SJCRH30 (cell line): ENCODE data around the gene CDR2. TPM values are rescaled to one million over a fixed set of nuclear protein-coding genes. Genes with fewer than 3 reads are reported as not detected.

Source experiments
- DNase-seq, 2 experiments: peaks; one replicate each; pipeline ENCODE4 v3.0.0-alpha.2; 2015 to 2020
- H3K27ac ChIP-seq: fragments of 250-450 bp; sonication (Bioruptor Pico); 2 replicates; pipeline ENCODE4 v1.5.1; 2020; ENCODE audit warnings: mild to moderate bottlenecking, moderate library complexity
- H3K27me3 ChIP-seq: fragments of 250-450 bp; sonication (Bioruptor Pico); 2 replicates; pipeline ENCODE4 v1.5.1; 2020; ENCODE audit warnings: mild to moderate bottlenecking, moderate library complexity
- H3K36me3 ChIP-seq: fragments of 250-450 bp; sonication (Bioruptor Pico); 2 replicates; pipeline ENCODE4 v1.5.1; 2020; ENCODE audit warnings: mild to moderate bottlenecking, moderate library complexity
- H3K4me1 ChIP-seq: fragments of 250-450 bp; sonication (Bioruptor Pico); 2 replicates; pipeline ENCODE4 v1.5.1; 2020; ENCODE audit warnings: mild to moderate bottlenecking, moderate library complexity
- H3K4me3 ChIP-seq: fragments of 250-450 bp; sonication (Bioruptor Pico); 2 replicates; pipeline ENCODE4 v1.5.1; 2020; ENCODE audit warnings: mild to moderate bottlenecking, moderate library complexity
- H3K9me3 ChIP-seq: fragments of 250-450 bp; sonication (Bioruptor Pico); replicated peaks from 2 replicates; pipeline ENCODE4 v1.5.1; 2020; ENCODE audit warnings: mild to moderate bottlenecking, moderate library complexity
- total RNA-seq: library from RNA; depleted of rRNA; stranded (reverse); fragments of >200 nt; shearing (Covaris generic); gene quantifications from 2 replicates; pipeline ENCODE4 v1.2.3, GENCODE V29; 2014

CDR2 gene
- total RNA-seq, 1 experiment from 2014 or later = 20.1 TPM

- Histone ChIP-seq H3K36me3 (peaks cover 13% of the 10 kb centered on the region), H3K27me3 (no peaks in the 10 kb centered on the region), H3K27ac (no peak overlapping the region), H3K4me3 (no peak overlapping the region), H3K9me3 (no peaks in the 10 kb centered on the region), H3K4me1 (no peaks in the 10 kb centered on the region)
- no peak for DNase-seq
These were observed 47.5 kb downstream of the CDR2 start for GRCh38 chr16:22326771-22327445.

- no peak overlapping the region for H3K4me3 ChIP-seq
- no peak for DNase-seq
- H3K4me1 ChIP-seq = no peaks in the 10 kb centered on the region
- no peaks in the 10 kb centered on the region for H3K9me3 ChIP-seq
- peaks cover 9% of the 10 kb centered on the region; the same call in 1 of the 2 replicates for H3K36me3 ChIP-seq
- H3K27ac ChIP-seq = no peak overlapping the region
- H3K27me3 ChIP-seq = no peaks in the 10 kb centered on the region
These were observed 48.1 kb downstream of the CDR2 start for GRCh38 chr16:22326369-22326652.

- Histone ChIP-seq H3K27ac (no peak overlapping the region), H3K9me3 (no peaks in the 10 kb centered on the region), H3K4me1 (no peaks in the 10 kb centered on the region), H3K27me3 (no peaks in the 10 kb centered on the region), H3K36me3 (peaks cover 7% of the 10 kb centered on the region; the same call in 1 of the 2 replicates), H3K4me3 (no peak overlapping the region)
- DNase-seq = no peak
These were observed 48.6 kb downstream of the CDR2 start for GRCh38 chr16:22325598-22326368.

- Histone ChIP-seq H3K27me3 (no peaks in the 10 kb centered on the region), H3K9me3 (no peaks in the 10 kb centered on the region), H3K4me1 (no peaks in the 10 kb centered on the region), H3K27ac (no peak overlapping the region), H3K36me3 (peaks cover 10% of the 10 kb centered on the region), H3K4me3 (no peak overlapping the region)
- DNase-seq = no peak
These were observed 49.4 kb downstream of the CDR2 start for GRCh38 chr16:22324787-22325597.

GRCh38 chr16:22323959-22324786 is 50.2 kb downstream of the CDR2 start:
- Histone ChIP-seq H3K27ac (no peak overlapping the region), H3K4me3 (no peak overlapping the region), H3K27me3 (no peaks in the 10 kb centered on the region), H3K36me3 (peaks cover 14% of the 10 kb centered on the region), H3K9me3 (no peaks in the 10 kb centered on the region), H3K4me1 (no peaks in the 10 kb centered on the region)
- DNase-seq = no peak

DNA sequence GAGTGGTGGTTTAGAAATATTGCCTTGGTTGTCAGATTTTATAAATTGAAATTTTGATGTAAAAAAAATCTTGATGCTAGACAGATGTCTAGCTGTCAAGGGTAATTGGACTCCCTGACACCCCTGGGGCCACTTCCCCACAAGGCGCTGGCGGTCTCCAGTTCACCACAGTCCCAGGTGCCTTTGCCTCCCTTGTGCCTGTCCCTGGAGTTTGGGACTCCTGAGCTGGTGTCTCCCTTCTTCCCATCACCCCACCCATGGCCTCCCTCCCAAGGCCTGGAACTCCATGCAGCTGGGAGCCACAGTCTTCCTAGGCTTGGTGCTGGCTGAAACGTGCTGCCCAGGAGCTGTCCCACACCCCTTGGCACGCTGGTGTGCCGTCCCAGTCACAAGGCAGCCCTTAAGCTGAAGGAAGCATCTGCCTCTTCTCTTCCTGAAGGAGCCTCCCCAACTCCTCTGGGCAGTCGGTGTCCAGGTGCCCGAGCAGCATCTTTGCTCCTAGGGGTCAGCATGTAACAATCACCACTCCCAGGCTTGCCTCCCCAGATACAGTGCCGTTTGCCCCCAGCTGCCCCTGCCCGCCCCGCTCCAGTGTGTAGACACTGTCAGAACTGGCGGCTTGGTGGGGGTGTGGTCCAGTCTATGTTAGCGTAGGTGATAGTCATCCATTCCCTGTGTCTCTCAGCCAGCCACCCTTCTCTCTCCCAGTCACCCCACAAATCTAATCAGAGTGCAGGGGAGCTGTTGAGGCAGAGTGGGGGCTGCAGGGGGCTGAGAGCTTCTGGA is 51.1 kb downstream of the CDR2 start:
- Histone ChIP-seq H3K36me3 (peaks cover 13% of the 10 kb centered on the region), H3K27me3 (no peaks in the 10 kb centered on the region), H3K27ac (no peak overlapping the region), H3K9me3 (no peaks in the 10 kb centered on the region), H3K4me1 (no peaks in the 10 kb centered on the region), H3K4me3 (no peak overlapping the region)
- DNase-seq = no peak

GRCh38 chr16:22322741-22323140 is 51.7 kb downstream of the CDR2 start:
- Histone ChIP-seq H3K36me3 (peaks cover 13% of the 10 kb centered on the region), H3K27ac (no peak overlapping the region), H3K4me3 (no peak overlapping the region), H3K27me3 (no peaks in the 10 kb centered on the region), H3K9me3 (no peaks in the 10 kb centered on the region), H3K4me1 (no peaks in the 10 kb centered on the region)
- DNase-seq = no peak

- H3K4me1 ChIP-seq = no peaks in the 10 kb centered on the region
- no peak overlapping the region for H3K27ac ChIP-seq
- no peak for DNase-seq
- H3K27me3 ChIP-seq = no peaks in the 10 kb centered on the region
- no peaks in the 10 kb centered on the region for H3K9me3 ChIP-seq
- peaks cover 10% of the 10 kb centered on the region for H3K36me3 ChIP-seq
- H3K4me3 ChIP-seq = no peak overlapping the region
These were observed 52.4 kb downstream of the CDR2 start for GRCh38 chr16:22322021-22322471.

DNA sequence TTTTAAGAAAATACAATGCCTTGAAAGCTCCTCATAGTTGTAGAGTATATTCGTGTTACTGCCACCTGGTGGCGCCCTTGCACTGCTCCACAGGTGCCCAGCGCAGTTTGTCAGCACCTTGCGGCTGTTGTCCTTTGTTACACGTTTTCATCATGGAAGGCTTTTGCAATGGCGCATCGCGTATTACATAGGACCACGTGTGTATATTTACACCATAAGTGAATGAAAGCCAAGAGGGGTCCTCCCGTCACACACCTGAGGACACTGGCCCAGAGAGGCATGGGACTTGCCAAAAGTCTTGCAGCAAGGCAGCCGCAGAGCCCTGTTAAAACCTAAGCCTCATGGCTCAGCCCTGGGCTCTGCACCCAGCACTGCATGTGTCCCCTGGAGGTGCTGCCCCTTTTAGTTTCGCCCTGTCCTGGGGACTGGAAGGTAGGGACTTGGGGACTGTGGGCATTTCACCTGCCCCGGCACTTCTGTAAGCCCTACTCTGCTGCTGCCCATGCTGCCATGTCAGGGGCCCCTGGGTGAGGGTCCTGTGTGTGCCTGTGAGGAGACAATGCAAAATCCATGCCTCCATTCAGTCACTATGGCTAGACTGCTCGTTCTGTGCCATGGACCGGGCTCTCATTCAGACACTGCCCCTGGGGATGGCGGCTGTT is 52.9 kb downstream of the CDR2 start:
- peaks cover 10% of the 10 kb centered on the region for H3K36me3 ChIP-seq

DNA sequence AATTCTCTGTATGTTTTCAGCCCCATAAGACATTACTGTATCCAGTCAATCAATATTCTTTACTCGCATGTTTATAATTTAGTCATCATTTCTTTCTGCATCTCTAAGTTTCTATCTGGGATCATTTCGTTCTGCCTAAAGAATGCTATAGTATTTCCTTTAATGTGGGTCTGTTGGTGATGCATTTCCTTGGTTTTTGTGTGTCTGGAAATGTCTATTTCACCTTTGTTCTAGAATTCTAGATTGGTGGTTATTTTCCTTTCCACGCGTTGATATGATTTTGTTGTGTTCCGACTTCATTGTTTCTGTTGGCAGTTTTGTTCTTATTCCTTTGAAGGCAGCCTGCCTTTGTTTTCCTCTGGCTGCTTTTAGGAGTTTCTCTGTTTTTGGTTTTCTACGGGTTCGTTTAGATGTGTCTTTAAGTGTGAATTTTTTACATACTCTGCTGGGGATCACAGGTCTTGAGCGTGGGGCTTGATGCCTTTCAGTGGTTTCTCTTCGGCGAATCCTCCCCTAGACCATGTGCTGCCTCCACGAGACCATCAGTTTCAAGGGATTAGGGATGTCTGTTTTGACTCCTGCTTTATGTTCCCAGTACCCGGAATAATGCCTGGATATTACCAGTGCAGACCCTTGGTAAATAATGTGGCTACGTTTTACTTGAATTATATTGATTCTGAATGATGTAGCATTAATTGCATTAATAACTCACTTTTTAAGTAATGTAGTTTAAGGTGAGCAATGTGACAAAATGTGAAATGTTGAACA is 53.7 kb downstream of the CDR2 start:
- Histone ChIP-seq H3K36me3 (peaks cover 14% of the 10 kb centered on the region), H3K27me3 (no peaks in the 10 kb centered on the region), H3K9me3 (no peaks in the 10 kb centered on the region), H3K4me3 (no peak overlapping the region), H3K27ac (no peak overlapping the region), H3K4me1 (no peaks in the 10 kb centered on the region)
- DNase-seq = no peak

More for the DNA sequence above, 52.9 kb downstream of the CDR2 start:
- Histone ChIP-seq H3K9me3 (no peaks in the 10 kb centered on the region), H3K27me3 (no peaks in the 10 kb centered on the region), H3K4me1 (no peaks in the 10 kb centered on the region), H3K27ac (no peak overlapping the region), H3K4me3 (no peak overlapping the region)
- peak; percentile 41 to 73 for DNase-seq

DNA sequence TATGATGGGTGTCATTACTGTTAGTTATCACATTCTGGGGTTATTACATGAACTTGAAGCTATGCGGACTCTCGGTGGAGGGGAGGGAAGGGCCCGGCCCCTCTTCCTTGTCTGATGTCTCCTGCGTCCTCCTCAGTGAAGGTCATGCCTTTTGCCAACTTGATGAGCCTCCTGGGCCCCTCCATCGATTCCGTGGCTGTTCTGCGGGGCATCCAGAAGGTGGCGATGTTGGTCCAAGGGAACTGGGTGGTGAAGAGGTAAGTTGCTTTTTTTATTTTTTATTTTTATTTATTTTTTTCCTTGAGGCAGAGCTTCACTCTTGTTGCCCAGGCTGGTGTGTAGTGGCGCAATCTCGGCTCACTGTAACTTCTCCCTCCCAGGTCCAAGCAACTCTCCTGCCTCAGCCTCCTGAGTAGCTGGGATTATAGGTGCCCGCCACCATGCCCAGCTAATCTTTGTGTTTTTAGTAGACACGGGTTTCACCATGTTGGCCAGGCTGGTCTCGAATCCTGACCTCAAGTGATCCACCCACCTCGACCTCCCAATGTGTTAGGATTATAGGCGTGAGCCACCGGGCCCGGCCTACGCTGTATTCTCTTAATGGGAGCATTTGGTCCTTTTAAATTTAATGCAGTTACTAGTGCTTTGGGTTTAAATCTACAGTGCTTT is 55.6 kb downstream of the CDR2 start:
- Histone ChIP-seq H3K4me3 (no peak overlapping the region), H3K4me1 (no peaks in the 10 kb centered on the region), H3K27me3 (no peaks in the 10 kb centered on the region), H3K9me3 (no peaks in the 10 kb centered on the region), H3K36me3 (peaks cover 16% of the 10 kb centered on the region), H3K27ac (no peak overlapping the region)
- DNase-seq = peak; percentile 48 to 66

DNA sequence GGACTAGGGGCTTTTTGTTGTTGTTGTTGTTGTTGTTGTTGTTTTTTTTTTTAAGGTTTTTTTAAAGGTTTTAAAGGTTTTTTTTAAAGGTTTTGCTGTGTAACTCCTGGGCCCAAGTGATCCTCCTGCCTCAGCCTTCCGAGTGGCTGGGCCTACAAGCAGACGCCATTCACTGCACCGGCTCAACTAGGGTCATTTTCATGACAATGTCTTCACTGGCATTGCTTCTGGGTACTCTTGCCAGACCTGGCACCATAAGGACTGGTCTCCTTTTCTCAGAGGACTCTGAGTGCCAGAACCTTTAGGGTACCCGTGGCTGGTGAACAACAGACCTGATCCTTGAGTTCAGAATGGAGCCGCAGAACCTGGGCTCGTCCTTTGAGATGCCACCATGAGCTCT is 56.8 kb downstream of the CDR2 start:
- Histone ChIP-seq H3K4me3 (no peak overlapping the region), H3K36me3 (peaks cover 16% of the 10 kb centered on the region), H3K27me3 (no peaks in the 10 kb centered on the region), H3K4me1 (no peaks in the 10 kb centered on the region), H3K27ac (no peak overlapping the region), H3K9me3 (no peaks in the 10 kb centered on the region)
- no peak for DNase-seq
